GM18526 (cell line): ENCODE measurements around the gene ADO.

ENCODE experiments used
- POLR2A ChIP-seq: IDR thresholded peaks from 3 replicates; pipeline ENCODE4 v1.6.1; 2011; ENCODE audit not compliant: insufficient read length; ENCODE audit errors: extremely low read depth

Gene ADO

DNA sequence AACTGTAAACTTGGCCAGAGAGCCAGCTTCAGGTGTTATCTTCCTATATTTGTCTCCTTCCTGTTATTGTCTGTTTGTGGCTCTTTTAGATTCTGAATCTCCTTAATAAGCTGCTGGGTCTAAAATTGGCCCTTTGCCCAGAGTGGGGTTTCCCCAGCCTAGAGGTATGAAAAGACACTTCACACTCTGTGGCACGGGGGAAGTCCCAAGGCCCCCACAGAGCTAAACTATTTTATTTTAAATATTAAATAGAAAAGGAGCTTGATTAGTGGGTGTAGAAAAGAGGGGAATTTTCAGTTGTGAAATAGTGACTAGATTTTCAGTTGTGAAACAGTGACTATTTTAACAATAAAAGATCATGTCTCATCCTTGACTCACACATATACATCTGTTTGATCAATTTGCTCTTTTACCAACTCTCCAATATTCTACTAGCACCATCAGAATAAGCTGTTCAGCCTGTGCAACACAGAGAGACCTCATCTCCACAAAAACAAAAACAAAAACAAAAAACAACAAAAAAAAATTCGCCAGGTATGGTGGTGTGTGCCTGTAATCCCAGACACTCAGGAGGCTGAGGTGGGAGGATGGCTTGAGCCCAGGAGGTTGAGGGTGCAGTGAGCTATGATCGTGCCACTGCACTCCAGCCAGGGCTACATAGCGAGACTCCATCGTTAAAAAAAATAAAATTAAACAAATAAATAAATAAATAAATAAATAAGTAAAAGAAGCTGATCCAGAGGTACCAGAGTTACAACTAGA lies 24.9 kb upstream of the ADO start:
- no peak for TF ChIP-seq POLR2A

GRCh38 chr10:62788861-62789467 lies 15.6 kb upstream of the ADO start:
- no peak for TF ChIP-seq POLR2A

DNA sequence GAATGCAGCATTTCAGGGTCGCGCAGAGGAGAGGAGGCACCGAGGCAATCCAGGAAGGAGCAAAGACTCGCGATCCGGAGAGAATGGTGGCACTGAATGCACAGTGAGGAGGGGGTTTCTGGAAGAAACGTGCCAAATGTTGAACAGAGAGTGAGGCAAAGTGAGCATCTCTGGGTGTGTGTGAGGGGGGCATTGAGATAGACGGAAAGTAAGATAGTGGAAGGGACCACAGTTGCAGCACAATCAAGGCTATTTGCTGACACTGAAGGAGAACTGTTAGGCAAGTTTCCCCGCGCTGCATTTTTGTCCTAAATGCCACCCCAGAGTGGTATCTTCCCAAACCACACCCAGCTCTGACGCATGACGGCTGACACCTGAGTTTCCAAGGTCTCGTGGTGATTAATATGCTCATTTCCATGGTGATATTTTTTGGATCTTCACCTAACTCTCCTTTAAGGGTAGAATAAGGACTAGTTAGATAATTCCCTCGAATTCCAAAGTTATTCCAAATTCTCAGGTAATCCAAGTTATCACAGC lies 14.4 kb upstream of the ADO start:
- no peak for TF ChIP-seq POLR2A

DNA sequence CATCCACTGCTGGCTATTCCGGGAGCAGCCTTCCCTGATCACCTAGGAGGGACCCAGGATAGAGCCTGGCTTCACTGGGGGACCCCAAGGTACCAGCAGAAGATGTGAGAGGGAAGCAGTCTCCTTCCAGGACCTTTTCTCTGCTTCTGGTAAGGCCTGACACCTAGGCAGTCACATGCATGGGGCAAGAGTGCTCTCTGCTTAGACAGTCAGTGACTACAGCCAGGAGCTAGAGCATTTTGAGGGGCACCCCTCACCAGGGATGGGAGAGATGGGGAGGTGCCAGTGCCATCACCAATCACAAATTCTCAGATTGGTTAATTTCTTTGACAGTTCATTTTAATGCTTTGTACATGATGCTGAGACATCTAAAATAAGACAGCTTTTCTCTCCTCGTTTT lies 13.9 kb upstream of the ADO start:
- no peak for TF ChIP-seq POLR2A

GRCh38 chr10:62792261-62792660 lies 12.3 kb upstream of the ADO start:
- no peak for TF ChIP-seq POLR2A

DNA sequence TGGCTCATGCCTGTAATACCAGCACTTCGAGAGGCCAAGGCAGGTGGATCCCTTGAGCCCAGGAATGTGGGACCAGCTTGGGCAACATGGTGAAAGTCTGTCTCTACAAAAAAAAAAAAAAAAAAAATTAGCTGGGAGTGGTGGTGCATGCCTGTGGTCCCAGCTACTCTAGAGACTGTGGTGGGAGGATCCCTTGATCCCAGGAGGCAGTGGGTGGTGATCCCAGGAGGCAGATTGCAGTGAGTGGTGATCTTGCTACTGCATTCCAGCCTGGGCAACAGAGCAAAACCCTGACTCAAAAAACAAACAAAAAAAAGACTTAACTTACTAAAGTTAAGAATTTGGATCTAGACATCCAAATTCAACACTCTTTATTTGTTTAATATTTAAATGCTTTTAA lies 10.2 kb upstream of the ADO start:
- no peak for TF ChIP-seq POLR2A

DNA sequence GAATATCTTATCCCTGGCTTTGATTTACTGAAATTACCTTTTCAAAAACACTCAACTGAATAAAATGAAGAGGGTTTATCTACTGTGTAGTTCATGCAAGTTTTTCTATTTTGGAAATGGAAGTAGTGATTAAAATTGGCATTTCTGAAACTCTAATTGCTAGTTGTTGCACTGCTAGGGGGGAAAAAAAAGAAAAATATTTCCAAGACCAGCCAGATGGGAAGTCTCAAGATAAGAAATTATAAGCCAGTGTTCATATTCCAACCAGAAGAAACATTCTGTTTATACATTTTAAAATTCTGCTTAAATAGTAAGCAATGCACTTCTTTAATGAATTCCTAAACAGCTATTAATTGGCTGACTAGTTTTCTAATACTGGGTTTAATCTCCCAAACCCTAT lies 9.4 kb upstream of the ADO start:
- no peak for TF ChIP-seq POLR2A

GRCh38 chr10:62795762-62796161 lies 8.8 kb upstream of the ADO start:
- TF ChIP-seq POLR2A = no peak

- no peak for TF ChIP-seq POLR2A
Observed at GRCh38 chr10:62796896-62797295, 7.6 kb upstream of the ADO start.

- TF ChIP-seq POLR2A = no peak
Observed at GRCh38 chr10:62801871-62802270, 2.6 kb upstream of the ADO start.

- TF ChIP-seq POLR2A = no peak
Observed at GRCh38 chr10:62803724-62804355, 680 bp upstream of the ADO start.

DNA sequence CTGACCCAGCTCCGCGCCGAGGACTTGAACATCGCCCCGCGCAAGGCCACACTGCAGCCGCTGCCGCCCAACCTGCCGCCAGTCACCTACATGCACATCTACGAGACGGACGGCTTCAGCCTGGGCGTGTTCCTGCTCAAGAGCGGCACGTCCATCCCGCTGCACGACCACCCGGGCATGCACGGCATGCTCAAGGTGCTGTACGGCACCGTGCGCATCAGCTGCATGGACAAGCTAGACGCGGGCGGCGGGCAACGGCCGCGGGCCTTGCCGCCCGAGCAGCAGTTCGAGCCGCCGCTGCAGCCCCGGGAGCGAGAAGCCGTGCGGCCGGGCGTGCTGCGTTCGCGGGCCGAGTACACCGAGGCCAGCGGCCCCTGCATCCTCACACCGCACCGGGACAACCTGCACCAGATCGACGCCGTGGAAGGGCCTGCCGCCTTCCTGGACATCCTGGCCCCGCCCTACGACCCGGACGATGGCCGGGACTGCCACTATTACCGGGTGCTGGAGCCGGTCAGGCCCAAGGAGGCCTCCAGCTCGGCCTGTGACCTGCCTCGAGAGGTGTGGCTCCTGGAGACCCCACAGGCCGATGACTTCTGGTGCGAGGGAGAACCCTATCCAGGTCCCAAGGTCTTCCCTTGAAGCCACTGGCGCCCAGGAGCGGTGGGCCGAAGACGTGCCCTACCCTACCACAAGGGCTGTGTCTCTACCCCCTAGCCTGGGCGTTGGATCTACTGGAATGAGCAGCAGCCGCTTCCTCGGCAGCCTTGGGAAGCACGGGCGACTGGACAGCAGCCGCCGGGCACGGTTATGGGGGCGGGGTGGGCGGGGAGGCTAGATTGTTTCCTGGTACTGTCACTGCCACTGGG lies 945 bp downstream of the ADO start:
- TF ChIP-seq POLR2A = no peak

GRCh38 chr10:62806251-62806650 lies 1.7 kb downstream of the ADO start:
- no peak for TF ChIP-seq POLR2A

DNA sequence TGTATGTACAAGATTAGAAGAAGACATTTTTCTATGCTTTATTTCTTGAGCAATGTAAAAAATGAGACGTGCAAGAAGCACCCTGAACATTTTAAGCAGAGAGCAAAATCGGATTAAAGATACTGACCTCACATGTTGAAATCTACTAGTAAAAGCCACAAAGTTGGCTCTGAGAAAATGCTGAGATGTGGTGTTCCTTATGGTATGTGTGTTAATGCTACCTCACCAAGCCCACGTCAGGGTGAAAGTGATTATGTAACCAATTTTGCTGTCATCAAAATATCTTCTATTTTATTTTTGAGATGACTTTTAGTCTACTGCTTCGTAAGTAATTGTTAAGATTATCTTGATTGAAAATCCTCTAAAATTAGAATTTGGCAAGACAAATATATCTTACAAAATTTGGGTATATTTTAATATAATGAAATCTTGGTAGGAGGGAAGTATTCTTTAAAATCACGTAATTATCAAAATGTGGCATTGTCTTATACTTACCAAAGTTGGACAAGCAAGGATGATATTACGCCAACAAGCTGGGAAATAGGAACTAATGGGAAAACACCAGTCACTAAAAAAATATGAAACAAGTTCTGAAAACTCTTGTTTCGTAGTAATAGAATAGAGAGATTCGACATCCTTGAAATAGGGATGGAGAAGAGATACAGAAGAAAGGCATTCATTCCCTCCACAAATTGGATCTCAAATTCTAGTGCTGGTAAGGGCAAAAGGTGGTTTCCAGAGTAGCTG lies 5.8 kb downstream of the ADO start:
- no peak for TF ChIP-seq POLR2A
